ENCODE data around the gene PKNOX2.

PKNOX2 gene

GRCh38 chr11:125356797-125357196 lies 192.2 kb downstream of the PKNOX2 start:
- H3K4me3 ChIP-seq (ENCODE audit: low read depth, low read length), result no peak overlapping the region
- TF ChIP-seq, protein P1, sequence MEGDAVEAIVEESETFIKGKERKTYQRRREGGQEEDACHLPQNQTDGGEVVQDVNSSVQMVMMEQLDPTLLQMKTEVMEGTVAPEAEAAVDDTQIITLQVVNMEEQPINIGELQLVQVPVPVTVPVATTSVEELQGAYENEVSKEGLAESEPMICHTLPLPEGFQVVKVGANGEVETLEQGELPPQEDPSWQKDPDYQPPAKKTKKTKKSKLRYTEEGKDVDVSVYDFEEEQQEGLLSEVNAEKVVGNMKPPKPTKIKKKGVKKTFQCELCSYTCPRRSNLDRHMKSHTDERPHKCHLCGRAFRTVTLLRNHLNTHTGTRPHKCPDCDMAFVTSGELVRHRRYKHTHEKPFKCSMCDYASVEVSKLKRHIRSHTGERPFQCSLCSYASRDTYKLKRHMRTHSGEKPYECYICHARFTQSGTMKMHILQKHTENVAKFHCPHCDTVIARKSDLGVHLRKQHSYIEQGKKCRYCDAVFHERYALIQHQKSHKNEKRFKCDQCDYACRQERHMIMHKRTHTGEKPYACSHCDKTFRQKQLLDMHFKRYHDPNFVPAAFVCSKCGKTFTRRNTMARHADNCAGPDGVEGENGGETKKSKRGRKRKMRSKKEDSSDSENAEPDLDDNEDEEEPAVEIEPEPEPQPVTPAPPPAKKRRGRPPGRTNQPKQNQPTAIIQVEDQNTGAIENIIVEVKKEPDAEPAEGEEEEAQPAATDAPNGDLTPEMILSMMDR (IDR thresholded peaks at IDR 0.05; ENCODE audit: control insufficient read depth, extremely low read depth, insufficient read depth), result no peak
- no peak for DNase-seq (ENCODE audit: low read depth)

DNA sequence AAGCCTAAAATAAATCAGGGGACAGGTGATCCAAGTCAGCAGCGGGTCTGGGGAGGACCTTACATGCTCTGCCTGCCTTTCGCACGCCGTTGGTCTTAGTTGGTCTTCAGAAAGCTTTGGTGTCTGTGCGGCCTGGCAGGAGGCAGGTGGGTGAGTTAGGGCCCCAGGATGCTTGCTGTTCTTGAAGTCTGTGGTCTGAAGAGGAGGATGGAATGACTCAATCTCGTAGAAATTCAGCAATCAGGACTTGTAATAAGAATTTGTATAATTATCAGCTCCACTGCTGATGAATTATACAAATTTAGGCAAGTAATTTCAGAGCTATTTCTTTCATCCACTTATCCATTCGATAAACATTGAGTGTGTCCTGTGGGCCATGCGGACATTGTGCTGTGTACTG lies 193.0 kb downstream of the PKNOX2 start:
- DNase-seq (ENCODE audit: low read depth), result no peak
- no peak overlapping the region for H3K4me3 ChIP-seq (ENCODE audit: low read depth, low read length)
- TF ChIP-seq, protein P1 (IDR thresholded peaks at IDR 0.05; ENCODE audit: control insufficient read depth, extremely low read depth, insufficient read depth), result no peak

- DNase-seq (ENCODE audit: low read depth), result no peak
- no peak overlapping the region for H3K4me3 ChIP-seq (ENCODE audit: low read depth, low read length)
- TF ChIP-seq, protein P1 (IDR thresholded peaks at IDR 0.05; ENCODE audit: control insufficient read depth, extremely low read depth, insufficient read depth), result no peak
Observed at GRCh38 chr11:125358254-125358840, 193.8 kb downstream of the PKNOX2 start.

DNA sequence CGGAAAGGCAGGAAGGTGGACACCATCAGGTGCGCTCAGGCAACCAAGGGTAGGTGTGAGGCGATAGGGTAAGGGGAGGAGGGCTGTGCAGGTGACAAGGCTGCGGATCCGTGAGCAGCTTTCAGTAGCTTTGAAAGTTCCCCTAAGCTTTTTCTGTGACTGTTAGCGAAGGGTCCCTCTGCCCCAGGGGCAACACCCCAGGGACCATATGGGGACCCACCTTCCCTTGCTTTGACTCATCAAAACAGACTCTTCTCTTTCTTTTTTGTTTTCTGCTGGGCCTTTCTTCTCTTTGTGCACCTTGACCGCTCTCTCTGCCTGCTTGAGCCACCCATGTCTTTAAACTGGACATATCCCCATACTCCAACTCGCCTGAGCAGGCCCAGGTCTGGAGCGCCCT lies 194.6 kb downstream of the PKNOX2 start:
- DNase-seq (ENCODE audit: low read depth), result no peak
- no peak overlapping the region for H3K4me3 ChIP-seq (ENCODE audit: low read depth, low read length)
- TF ChIP-seq, protein P1 (IDR thresholded peaks at IDR 0.05; ENCODE audit: control insufficient read depth, extremely low read depth, insufficient read depth), result no peak

DNA sequence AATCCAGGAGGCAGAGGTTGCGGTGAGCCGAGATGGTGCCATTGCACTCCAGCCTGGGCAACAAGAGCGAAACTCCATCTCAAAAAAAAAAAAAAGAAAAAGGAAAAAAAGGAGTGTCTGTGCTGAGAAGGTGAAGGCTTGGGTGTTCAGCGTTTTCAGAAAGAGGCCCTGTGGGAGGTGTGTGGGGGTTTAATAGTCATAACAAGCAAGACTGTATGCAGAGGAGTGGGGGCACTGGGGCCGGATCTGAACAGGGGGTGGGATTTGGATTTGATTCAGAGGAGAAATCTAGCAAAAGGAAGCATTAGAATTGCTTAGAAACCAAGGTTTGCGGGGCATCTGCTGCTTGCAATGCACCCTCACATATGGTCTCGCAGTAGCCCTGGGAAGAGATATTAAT lies 195.5 kb downstream of the PKNOX2 start:
- H3K4me3 ChIP-seq (ENCODE audit: low read depth, low read length), result no peak overlapping the region
- no peak for DNase-seq (ENCODE audit: low read depth)
- TF ChIP-seq, protein P1 (IDR thresholded peaks at IDR 0.05; ENCODE audit: control insufficient read depth, extremely low read depth, insufficient read depth), result no peak

GRCh38 chr11:125364121-125364826 lies 199.7 kb downstream of the PKNOX2 start:
- DNase-seq (ENCODE audit: low read depth), result no peak
- TF ChIP-seq, protein P1 (IDR thresholded peaks at IDR 0.05; ENCODE audit: control insufficient read depth, extremely low read depth, insufficient read depth), result no peak
- no peak overlapping the region for H3K4me3 ChIP-seq (ENCODE audit: low read depth, low read length)
